ENCODE measurements around the gene C12orf57.

The C12orf57 gene

DNA sequence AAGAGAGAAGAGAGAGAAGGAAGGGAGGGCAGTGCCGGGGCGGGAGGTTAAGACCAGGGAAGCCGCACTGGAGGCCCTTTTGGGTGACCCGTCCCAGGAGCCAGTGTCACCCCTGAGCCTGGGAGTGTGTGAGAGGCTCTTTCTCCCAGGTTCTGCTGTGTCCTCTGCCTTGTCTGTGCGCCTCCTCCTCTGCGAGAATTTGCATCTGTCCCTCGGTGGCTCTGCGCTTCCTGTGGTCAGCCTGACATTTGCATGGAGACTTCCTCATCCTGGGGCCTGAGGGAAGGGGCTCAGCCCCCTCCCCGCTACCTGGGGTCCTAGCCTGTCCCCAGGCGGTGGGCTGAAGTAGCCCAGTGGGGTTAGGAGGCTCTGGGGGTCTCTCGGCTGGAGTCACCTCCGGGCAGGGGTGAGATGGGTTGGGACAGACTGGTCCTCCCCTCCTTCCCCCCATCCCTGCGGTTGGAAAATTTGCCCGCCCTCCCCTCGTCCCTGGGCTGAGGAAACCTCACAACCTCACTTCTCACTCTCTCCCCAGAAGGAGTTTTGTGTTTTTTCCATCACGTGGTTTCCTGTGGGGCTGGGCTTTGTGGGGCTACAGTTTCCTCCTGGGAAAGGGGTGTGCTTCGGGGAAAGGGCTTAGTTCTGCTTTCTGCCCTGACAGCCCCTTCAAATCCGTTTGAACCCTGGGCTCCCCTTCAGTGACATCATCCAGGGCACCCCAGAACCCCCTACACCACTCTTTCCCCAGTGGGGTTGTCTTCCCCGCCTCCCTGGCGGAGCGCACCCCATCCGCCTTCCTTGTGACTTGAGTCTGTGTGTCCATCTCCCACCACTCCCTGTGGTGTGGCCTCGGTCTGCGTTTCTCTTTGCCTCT lies 9.9 kb downstream of the C12orf57 start:
- DNase-seq (ENCODE audit: low read depth in 2 of 2): peak; percentile 80 to 87

- DNase-seq (ENCODE audit: low read depth in 2 of 2): no peak
Observed at GRCh38 chr12:6954316-6955107, 10.7 kb downstream of the C12orf57 start.

DNA sequence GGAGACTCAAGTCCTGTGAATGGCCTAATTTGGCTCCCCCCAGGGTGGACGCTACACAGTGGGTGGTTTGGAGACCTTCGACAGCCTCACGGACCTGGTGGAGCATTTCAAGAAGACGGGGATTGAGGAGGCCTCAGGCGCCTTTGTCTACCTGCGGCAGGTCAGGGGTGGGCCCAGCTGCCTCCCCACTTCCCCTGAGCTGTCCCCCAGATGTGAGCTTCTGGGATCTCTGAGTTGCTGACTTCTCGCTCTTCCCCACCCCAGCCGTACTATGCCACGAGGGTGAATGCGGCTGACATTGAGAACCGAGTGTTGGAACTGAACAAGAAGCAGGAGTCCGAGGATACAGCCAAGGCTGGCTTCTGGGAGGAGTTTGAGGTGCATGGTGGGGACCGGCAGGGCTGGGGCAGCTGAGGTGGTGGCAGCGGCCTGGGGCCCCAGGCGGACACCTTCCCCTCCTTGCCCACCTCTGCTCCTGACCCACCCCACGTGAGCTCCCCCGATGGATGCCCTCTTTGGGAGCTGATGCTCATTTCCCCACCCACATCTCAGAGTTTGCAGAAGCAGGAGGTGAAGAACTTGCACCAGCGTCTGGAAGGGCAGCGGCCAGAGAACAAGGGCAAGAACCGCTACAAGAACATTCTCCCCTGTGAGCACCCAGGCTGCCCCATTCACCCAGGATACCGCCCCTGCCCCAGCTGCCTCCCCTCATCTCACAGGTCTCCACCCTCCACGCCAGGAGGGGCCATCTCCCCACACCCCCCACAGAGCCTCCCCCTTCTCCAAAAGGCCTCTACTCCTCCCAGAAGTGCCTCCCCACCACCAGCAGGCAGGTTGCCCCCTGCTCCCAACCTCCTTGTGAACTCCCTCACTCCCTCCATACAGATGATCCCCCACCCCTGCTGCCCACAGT lies 11.5 kb downstream of the C12orf57 start:
- no peak for DNase-seq (ENCODE audit: low read depth in 2 of 2)

- no peak for DNase-seq (ENCODE audit: low read depth in 2 of 2)
Observed at GRCh38 chr12:6956021-6956727, 12.4 kb downstream of the C12orf57 start.

- no peak for DNase-seq (ENCODE audit: low read depth in 2 of 2)
Observed at GRCh38 chr12:6957151-6957701, 13.4 kb downstream of the C12orf57 start.

DNA sequence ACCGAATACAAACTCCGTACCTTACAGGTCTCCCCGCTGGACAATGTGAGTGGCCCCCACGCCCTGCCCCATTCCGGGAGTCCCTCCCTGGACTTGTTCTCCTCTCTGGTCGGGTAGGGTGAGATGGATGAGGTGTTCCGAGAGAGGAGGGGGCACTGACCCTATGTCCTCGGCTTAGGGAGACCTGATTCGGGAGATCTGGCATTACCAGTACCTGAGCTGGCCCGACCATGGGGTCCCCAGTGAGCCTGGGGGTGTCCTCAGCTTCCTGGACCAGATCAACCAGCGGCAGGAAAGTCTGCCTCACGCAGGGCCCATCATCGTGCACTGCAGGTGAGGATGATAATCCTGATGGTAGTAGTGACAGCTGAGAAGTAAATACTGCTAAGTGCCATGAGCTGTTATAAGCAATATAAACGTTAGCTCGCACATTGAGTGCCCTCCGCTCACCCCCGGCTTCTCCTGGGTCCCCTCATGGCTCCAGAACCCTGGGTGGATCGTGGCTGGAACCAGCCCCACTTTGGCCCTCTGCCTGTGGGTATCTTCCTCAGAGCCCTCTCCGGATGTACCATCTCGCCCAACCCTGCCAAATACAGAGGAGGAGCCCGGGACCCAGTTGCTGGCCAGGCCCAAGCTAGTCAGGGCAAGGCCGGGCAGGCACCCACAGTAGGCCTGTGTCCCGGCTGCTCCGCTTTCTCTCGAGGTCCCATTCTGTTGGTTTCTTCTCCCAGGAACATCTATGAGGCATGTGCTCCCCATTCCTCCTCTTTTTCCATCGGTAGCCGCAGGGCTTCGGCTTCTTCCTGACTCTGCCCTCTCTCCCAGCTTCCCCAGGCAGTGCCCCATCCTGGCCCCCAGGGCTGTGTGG lies 14.2 kb downstream of the C12orf57 start:
- no peak for DNase-seq (ENCODE audit: low read depth in 2 of 2)

DNA sequence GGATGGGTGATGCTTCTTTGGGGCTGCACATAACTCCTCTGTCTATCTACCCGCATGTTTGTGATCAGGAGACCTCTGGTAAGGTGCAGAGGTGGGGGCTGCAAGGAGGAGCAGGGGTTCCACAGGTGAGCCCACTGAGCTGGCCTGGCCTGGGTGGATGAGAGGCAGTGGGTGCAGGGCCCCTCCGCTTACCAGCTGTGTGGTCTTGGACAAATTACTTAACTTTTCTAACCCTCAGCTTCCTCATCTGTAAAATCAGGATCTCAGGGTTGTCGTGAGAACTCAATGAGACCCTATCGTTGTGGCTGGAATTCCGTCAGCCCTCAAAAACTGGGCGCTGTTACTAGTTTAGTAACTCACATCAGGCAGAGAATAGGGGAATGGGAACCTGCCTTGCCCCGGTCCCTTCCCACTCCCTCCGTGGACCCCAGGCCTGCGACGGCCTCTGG lies 14.8 kb downstream of the C12orf57 start:
- DNase-seq (ENCODE audit: low read depth in 2 of 2): no peak

GRCh38 chr12:6959058-6959804 lies 15.4 kb downstream of the C12orf57 start:
- DNase-seq (ENCODE audit: low read depth in 2 of 2): peak in 1 of 2 donors; percentile 64

DNA sequence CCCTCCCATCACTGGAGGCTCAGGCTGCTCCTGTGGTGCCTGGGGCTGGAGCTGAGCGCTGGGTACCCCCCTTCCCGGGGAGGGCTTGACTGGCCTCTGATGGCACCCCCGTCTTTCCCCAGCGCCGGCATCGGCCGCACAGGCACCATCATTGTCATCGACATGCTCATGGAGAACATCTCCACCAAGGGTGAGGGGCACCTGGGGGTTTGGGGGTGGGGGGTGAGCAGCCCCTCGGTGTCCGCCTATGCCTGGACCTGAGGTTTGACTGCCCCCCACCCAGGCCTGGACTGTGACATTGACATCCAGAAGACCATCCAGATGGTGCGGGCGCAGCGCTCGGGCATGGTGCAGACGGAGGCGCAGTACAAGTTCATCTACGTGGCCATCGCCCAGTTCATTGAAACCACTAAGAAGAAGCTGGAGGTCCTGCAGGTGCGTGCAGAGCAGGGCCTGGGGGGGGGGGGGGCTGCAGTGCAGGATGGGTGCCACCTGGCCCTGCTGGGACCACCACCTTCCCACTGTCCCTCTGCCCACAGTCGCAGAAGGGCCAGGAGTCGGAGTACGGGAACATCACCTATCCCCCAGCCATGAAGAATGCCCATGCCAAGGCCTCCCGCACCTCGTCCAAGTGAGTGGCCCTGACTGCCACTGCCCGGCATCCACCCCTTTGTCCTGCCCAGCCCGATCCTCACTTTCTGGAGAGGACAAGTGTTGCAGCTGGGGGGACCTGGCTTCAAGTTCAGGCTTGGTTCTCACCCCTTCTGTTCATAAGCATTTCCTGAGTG lies 16.2 kb downstream of the C12orf57 start:
- DNase-seq (ENCODE audit: low read depth in 2 of 2): no peak

DNA sequence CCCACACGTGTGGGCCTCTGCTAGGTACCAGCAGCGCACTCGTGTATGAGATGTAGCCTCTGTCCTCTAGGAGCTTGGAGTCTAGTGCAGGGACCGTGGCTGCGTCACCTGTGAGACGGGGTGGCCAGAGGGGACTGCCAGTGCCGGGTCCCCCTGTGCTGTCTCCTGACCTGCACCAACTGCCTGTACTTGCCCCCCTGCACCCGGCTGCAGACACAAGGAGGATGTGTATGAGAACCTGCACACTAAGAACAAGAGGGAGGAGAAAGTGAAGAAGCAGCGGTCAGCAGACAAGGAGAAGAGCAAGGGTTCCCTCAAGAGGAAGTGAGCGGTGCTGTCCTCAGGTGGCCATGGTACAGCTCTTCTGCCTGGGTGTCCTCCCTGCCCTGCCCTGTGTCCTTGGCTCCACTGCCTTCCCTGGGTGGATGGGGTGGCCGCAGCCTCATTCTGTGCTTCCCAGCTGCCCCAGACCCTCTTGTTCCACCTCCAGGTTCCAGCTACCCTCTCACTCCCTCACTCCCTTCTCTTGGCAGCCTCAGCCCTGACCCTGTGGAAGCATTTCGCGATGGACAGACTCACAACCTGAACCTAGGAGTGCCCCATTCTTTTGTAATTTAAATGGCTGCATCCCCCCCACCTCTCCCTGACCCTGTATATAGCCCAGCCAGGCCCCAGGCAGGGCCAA lies 16.9 kb downstream of the C12orf57 start:
- DNase-seq (ENCODE audit: low read depth in 2 of 2): no peak

GRCh38 chr12:6961278-6961694 lies 17.5 kb downstream of the C12orf57 start:
- peak; percentile 93 to 96 for DNase-seq (ENCODE audit: low read depth in 2 of 2)

- no peak for DNase-seq (ENCODE audit: low read depth in 2 of 2)
Observed at GRCh38 chr12:6961695-6962284, 18.0 kb downstream of the C12orf57 start.

- DNase-seq (ENCODE audit: low read depth in 2 of 2): no peak
Observed at GRCh38 chr12:6962285-6963015, 18.6 kb downstream of the C12orf57 start.

DNA sequence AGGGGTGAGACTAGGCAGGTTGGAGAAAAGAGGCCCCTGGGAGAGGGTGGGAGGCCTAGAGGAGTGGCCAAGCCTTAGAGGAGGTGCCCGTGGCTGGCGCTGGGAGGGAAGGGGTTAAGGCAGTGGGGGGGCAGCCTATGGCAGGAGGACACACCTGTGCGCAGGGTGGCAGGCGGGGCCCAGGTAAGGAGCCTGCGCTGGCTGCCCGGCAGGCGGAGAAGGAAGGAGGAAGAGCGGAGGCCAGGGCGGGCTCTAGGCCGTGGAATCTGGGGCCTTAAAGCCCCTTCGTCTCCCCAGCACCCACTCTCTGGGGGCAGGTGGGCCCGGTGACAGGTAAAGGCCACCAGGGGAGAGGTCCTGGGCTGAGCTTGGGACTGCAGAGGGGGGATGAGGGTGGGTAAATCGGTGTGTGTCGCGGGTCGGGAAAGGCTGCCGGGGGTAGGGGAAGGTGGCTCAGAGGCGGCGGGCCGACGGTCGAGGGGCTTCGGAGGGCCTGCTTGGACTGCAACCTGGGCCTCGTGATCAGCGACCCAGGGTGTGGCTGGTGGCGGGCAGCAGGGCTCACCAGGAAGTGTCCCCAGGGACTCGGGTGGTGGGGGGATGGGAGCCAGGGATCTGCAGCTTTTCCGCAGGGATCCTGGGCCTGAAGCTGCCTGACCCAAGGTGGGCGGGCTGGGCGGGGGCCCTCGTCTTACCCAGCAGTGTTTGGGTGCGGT lies 19.4 kb downstream of the C12orf57 start:
- no peak for DNase-seq (ENCODE audit: low read depth in 2 of 2)

GRCh38 chr12:6963791-6964413 lies 20.1 kb downstream of the C12orf57 start:
- no peak for DNase-seq (ENCODE audit: low read depth in 2 of 2)

All from activated CD8-positive, alpha-beta memory T cell treated with anti-CD3 and anti-CD28 coated beads for 4 hours (primary cell).